ENCODE results near the gene WBP2. TPM values are rescaled to one million over a fixed set of nuclear protein-coding genes. Genes with fewer than 3 reads are reported as not detected.

WBP2 gene
- polyA plus RNA-seq, 1 donor (not counting 4 experiments of a cell fraction or from before 2014, with no cell fraction given), result 23.3 TPM

- H3K4me2 ChIP-seq (ENCODE audit: control insufficient read depth, extremely low read depth, insufficient read depth, low read depth, low read length), result no peak overlapping the region
- dilution Hi-C loops (cut with MboI; ENCODE audit: extremely low pct_ligation_motif_present, low sequenced_read_pairs), result no loop called here
- H3K36me3 ChIP-seq (ENCODE audit: control insufficient read depth in 2 of 2, extremely low read depth in 1 of 2, insufficient read depth in 2 of 2, low read length in 2 of 2), result peaks cover 11% of the 10 kb centered on the region in 2 experiments
- no peak overlapping the region for H3K4me3 ChIP-seq (ENCODE audit: control insufficient read depth in 2 of 3, extremely low read depth in 1 of 3, insufficient read depth in 2 of 3, low read depth in 1 of 3, low read length in 3 of 3)
- H3K4me1 ChIP-seq (ENCODE audit: control insufficient read depth, extremely low read depth, insufficient read depth, low read length), result peaks cover 14% of the 10 kb centered on the region
- no peaks in the 10 kb centered on the region for H3K27me3 ChIP-seq (ENCODE audit: control insufficient read depth, extremely low read depth, insufficient read depth, low read length)
- TF ChIP-seq CTCF (optimal IDR thresholded peaks at IDR 0.05 in 1 of 3, IDR thresholded peaks at IDR 0.05 in 1 of 3, conservative IDR thresholded peaks at IDR 0.05 in 1 of 3; ENCODE audit: extremely low read depth in 1 of 3, insufficient read depth in 2 of 3, low read length in 3 of 3), result no peak
- no peak for TF ChIP-seq EZH2 (IDR thresholded peaks at IDR 0.05; ENCODE audit: low read length)
- H3K79me2 ChIP-seq (ENCODE audit: control insufficient read depth, insufficient read depth, low read length), result no peaks in the 10 kb centered on the region
- no peak overlapping the region for H2AFZ ChIP-seq (ENCODE audit: control insufficient read depth, low read length)
- no peak overlapping the region for H3K9ac ChIP-seq (ENCODE audit: control insufficient read depth, extremely low read depth, insufficient read depth, low read length)
- no peaks in the 10 kb centered on the region for H3K9me1 ChIP-seq (ENCODE audit: control insufficient read depth, extremely low read depth, insufficient read depth, low read length)
- H4K20me1 ChIP-seq (ENCODE audit: control insufficient read depth, extremely low read depth, insufficient read depth, low read length), result no peaks in the 10 kb centered on the region
- no peak for DNase-seq (ENCODE audit: low read depth, low spot score)
- H3K27ac ChIP-seq (ENCODE audit: control insufficient read depth, insufficient read depth, low read length), result no peak overlapping the region
- H3K9me3 ChIP-seq (ENCODE audit: control insufficient read depth, low read depth, low read length), result no peaks in the 10 kb centered on the region
- no peak for FAIRE-seq
Measured at GRCh38 chr17:75824050-75824552, 31.0 kb downstream of the WBP2 start.

GRCh38 chr17:75823257-75824041, 31.7 kb downstream of the WBP2 start:
- H3K4me2 ChIP-seq (ENCODE audit: control insufficient read depth, extremely low read depth, insufficient read depth, low read depth, low read length), result no peak overlapping the region
- no peak for FAIRE-seq

More at GRCh38 chr17:75823257-75824041, 31.7 kb downstream of the WBP2 start:
- H3K36me3 ChIP-seq (ENCODE audit: control insufficient read depth in 2 of 2, extremely low read depth in 1 of 2, insufficient read depth in 2 of 2, low read length in 2 of 2), result peaks cover 11 to 16% of the 10 kb centered on the region in 2 experiments
- no peaks in the 10 kb centered on the region for H3K9me3 ChIP-seq (ENCODE audit: control insufficient read depth, low read depth, low read length)
- dilution Hi-C loops (cut with MboI; ENCODE audit: extremely low pct_ligation_motif_present, low sequenced_read_pairs), result no loop called here
- TF ChIP-seq EZH2 (IDR thresholded peaks at IDR 0.05; ENCODE audit: low read length), result no peak
- TF ChIP-seq CTCF (optimal IDR thresholded peaks at IDR 0.05 in 1 of 3, IDR thresholded peaks at IDR 0.05 in 1 of 3, conservative IDR thresholded peaks at IDR 0.05 in 1 of 3; ENCODE audit: extremely low read depth in 1 of 3, insufficient read depth in 2 of 3, low read length in 3 of 3), result no peak
- H3K4me3 ChIP-seq (ENCODE audit: control insufficient read depth in 2 of 3, extremely low read depth in 1 of 3, insufficient read depth in 2 of 3, low read depth in 1 of 3, low read length in 3 of 3), result no peak overlapping the region
- H3K79me2 ChIP-seq (ENCODE audit: control insufficient read depth, insufficient read depth, low read length), result no peaks in the 10 kb centered on the region
- H3K27ac ChIP-seq (ENCODE audit: control insufficient read depth, insufficient read depth, low read length), result no peak overlapping the region
- no peaks in the 10 kb centered on the region for H3K27me3 ChIP-seq (ENCODE audit: control insufficient read depth, extremely low read depth, insufficient read depth, low read length)
- H3K9me1 ChIP-seq (ENCODE audit: control insufficient read depth, extremely low read depth, insufficient read depth, low read length), result no peaks in the 10 kb centered on the region
- H4K20me1 ChIP-seq (ENCODE audit: control insufficient read depth, extremely low read depth, insufficient read depth, low read length), result no peaks in the 10 kb centered on the region
- no peak for DNase-seq (ENCODE audit: low read depth, low spot score)
- no peak overlapping the region for H2AFZ ChIP-seq (ENCODE audit: control insufficient read depth, low read length)
- no peak overlapping the region for H3K9ac ChIP-seq (ENCODE audit: control insufficient read depth, extremely low read depth, insufficient read depth, low read length)
- peaks cover 14% of the 10 kb centered on the region for H3K4me1 ChIP-seq (ENCODE audit: control insufficient read depth, extremely low read depth, insufficient read depth, low read length)

Measured in keratinocyte (primary cell).